ENCODE measurements around the gene CRISP3. TPM values are rescaled to one million over a fixed set of nuclear protein-coding genes. Genes with fewer than 3 reads are reported as not detected.

CRISP3 gene
- total and polyA plus RNA-seq, 2 of the 8 experiments (the other 6 are each of a cell fraction or from before 2014, with no cell fraction given) = not detected

DNA sequence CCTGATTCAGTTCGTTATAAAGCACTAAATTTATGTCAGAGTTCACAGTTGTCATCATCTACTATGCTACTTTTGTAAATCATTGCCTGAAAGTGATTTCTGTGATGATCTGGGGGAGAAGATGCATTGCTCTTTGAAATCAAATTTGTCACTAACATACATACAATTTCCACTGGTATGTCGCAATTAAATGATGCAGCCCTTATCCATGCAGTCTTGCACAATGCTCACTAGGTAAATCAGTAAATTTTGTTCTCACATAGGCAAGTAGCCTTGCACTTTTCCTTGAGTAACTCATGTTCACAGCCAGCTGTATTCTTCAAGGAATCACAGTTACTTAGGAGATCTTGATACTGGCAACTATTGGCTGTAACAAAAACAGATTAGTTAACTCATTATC lies 51.7 kb downstream of the CRISP3 start:
- no peak overlapping the region for H3K56ac ChIP-seq (replicated peaks; ENCODE audit: insufficient read length, low read depth, low read length)
- H3K4me2 ChIP-seq (ENCODE audit: insufficient read depth in 1 of 2, low read depth in 2 of 2, low read length in 2 of 2) = no peak overlapping the region
- no peak overlapping the region for H3K14ac ChIP-seq (ENCODE audit: insufficient read length)
- H3K18ac ChIP-seq (ENCODE audit: extremely low read depth, low read length) = no peak overlapping the region
- H3K27ac ChIP-seq (ENCODE audit: low read depth, low read length) = no peak overlapping the region
- no peaks in the 10 kb centered on the region for H4K20me1 ChIP-seq (replicated peaks in 1 of 2; ENCODE audit: control insufficient read depth in 1 of 2, insufficient read depth in 2 of 2, low read length in 2 of 2)
- no peaks in the 10 kb centered on the region for H3K23me2 ChIP-seq (ENCODE audit: low read depth, low read length)
- no peaks in the 10 kb centered on the region for H3K27me3 ChIP-seq (replicated peaks in 1 of 4; ENCODE audit: control insufficient read depth in 3 of 4, extremely low read depth in 1 of 4, insufficient read depth in 3 of 4, low read length in 3 of 4)
- H3K36me3 ChIP-seq (ENCODE audit: control insufficient read depth in 2 of 4, insufficient read depth in 4 of 4, low read length in 3 of 4) = no peaks in the 10 kb centered on the region
- H3K79me1 ChIP-seq (ENCODE audit: low read depth, low read length) = no peaks in the 10 kb centered on the region
- WGBS, 2 experiments (ENCODE audit: extremely low coverage in 1 of 2, insufficient coverage in 1 of 2, insufficient read length in 1 of 2, insufficient replicate concordance in 2 of 2, low coverage in 1 of 2, low lambda C conversion rate in 2 of 2, missing lambda C conversion rate in 1 of 2) = 88% methylated on average over 2 of the region's 2 CpGs; no CpG with 5 or more reads in 1 of the 2 experiments
- ChIA-PET CTCF (ENCODE audit: partially characterized antibody) (no interaction called here), POLR2A (ENCODE audit: partially characterized antibody) (no interaction called here)
- H2AFZ ChIP-seq (ENCODE audit: low read length) = no peak overlapping the region
- no peak overlapping the region for H2BK12ac ChIP-seq (ENCODE audit: low read depth, low read length)
- no peaks in the 10 kb centered on the region; a peak in 2 of 4 replicates for H3K9me3 ChIP-seq (ENCODE audit: insufficient read depth in 2 of 2, low read depth in 1 of 2, low read length in 1 of 2)
- DNase-seq (ENCODE audit: low read depth in 1 of 2, low spot score in 2 of 2) = no peak
- H2BK20ac ChIP-seq (ENCODE audit: low read length) = no peak overlapping the region
- H3K9ac ChIP-seq (replicated peaks in 1 of 4; ENCODE audit: extremely low read depth in 1 of 4, low read depth in 3 of 4, low read length in 3 of 4) = no peak overlapping the region
- H3K4ac ChIP-seq (replicated peaks; ENCODE audit: insufficient read length, low read depth, low read length) = no peak overlapping the region
- no peak overlapping the region for H4K91ac ChIP-seq (replicated peaks; ENCODE audit: insufficient read length, low read length)
- no peak overlapping the region for H3K4me3 ChIP-seq (ENCODE audit: extremely low read depth in 1 of 4, insufficient read depth in 2 of 4, low read depth in 3 of 4, low read length in 4 of 4)
- no peak overlapping the region for H2BK120ac ChIP-seq (replicated peaks; ENCODE audit: low read depth, low read length)
- no peak overlapping the region for H4K8ac ChIP-seq (ENCODE audit: extremely low read depth, insufficient read depth, low read length)
- H2BK15ac ChIP-seq (ENCODE audit: low read length) = no peak overlapping the region
- no peaks in the 10 kb centered on the region for H3K79me2 ChIP-seq (ENCODE audit: control insufficient read depth in 1 of 2, insufficient read depth in 2 of 2, low read length in 2 of 2)
- H3K4me1 ChIP-seq (replicated peaks in 1 of 4; ENCODE audit: control insufficient read depth in 3 of 4, insufficient read depth in 4 of 4, low read length in 3 of 4) = no peaks in the 10 kb centered on the region
- H4K5ac ChIP-seq (ENCODE audit: insufficient read length, low read depth, low read length) = no peak overlapping the region
- TF ChIP-seq CREB1 (IDR thresholded peaks at IDR 0.05) (no peak), CTBP2 (IDR thresholded peaks at IDR 0.05; ENCODE audit: borderline replicate concordance, insufficient read depth, insufficient read length, low read length) (no peak), KDM4A (IDR thresholded peaks at IDR 0.05; ENCODE audit: low read depth, low read length, severe bottlenecking) (no peak), SP2 (IDR thresholded peaks at IDR 0.05; ENCODE audit: low read length) (no peak), SIRT6 (IDR thresholded peaks at IDR 0.05; ENCODE audit: low read length) (no peak), POLR2AphosphoS5 (IDR thresholded peaks at IDR 0.05; ENCODE audit: low read depth, low read length) (no peak), MAFK (IDR thresholded peaks at IDR 0.05; ENCODE audit: low read depth, low read length) (no peak), RAD21 (IDR thresholded peaks at IDR 0.05 in 1 of 2, conservative IDR thresholded peaks at IDR 0.05 in 1 of 2; ENCODE audit: low read depth in 2 of 2, low read length in 2 of 2) (no peak), TAF1 (IDR thresholded peaks at IDR 0.05; ENCODE audit: low read depth, low read length) (no peak), TEAD4 (IDR thresholded peaks at IDR 0.05; ENCODE audit: low read depth, low read length) (no peak), JUN (IDR thresholded peaks at IDR 0.05; ENCODE audit: low read depth, low read length) (no peak), CBX8 (IDR thresholded peaks at IDR 0.05; ENCODE audit: borderline replicate concordance, low read depth, low read length) (no peak), SAP30 (IDR thresholded peaks at IDR 0.05; ENCODE audit: insufficient read depth, insufficient replicate concordance, low read length) (no peak)
- no peak overlapping the region for H2AK5ac ChIP-seq (ENCODE audit: low read depth, low read length)
- FAIRE-seq = no peak
- no peak overlapping the region for H3K23ac ChIP-seq (ENCODE audit: insufficient read length)
- H2BK5ac ChIP-seq (ENCODE audit: low read depth, low read length) = no peak overlapping the region

Measured in H1 (cell line).